NCI-H2227 treated with DMSO at 0.1 percent for 48 hours (cell line): ENCODE results near the gene MTFR1L.

Experiments
- DNase-seq: peaks from one replicate; lab custom pipeline; 2025; lab: John Stamatoyannopoulos, UW

The MTFR1L gene

DNA sequence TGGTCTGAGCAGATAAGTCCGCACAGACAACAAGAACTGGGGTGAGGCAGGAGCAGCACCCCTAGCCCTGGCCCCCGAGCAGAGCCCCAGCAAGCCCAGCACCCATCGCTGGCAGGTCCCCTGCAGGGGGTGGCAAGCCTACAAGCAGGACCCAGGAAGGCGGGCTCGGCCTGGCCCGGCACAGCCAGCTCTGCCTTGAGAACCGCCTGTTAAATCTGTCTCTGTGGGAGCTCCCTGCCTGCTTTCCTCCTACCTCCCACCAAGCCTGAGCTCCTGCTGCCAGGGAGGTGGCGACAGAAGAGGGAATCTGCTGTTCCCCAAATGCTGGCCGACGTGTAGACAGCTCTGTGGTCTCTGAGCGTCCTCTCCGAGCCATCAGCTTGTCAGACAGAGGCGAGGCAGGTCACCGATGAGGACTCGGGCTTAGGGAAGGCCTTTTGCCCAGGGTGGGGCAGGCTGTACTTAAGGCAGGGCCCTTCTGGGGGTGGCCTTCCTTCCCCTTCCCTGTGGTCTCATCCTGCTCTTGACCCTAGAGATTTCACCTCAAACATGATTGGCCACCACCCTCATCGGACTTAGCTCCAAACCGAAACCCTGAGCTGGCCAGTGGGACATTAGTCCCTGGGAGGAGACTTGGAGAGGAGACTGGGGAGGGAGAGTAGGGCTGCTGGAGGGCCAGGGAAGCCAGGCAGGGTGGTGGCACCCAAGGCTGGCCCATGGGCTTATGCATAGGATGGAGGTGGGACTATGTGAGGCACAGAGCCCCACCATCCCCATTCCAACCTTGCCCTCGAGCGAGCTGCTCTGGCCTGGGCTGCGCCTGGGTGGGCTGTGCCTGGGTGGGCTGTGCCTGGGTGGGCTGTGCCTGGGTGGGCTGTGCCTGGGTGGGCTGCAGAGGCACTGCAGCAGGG lies 12.0 kb upstream of the MTFR1L start:
- DNase-seq: no peak

- no peak for DNase-seq
Observed at GRCh38 chr1:25808481-25809244, 11.1 kb upstream of the MTFR1L start.

- DNase-seq: no peak
Observed at GRCh38 chr1:25809283-25809926, 10.3 kb upstream of the MTFR1L start.

GRCh38 chr1:25809929-25810328 lies 9.8 kb upstream of the MTFR1L start:
- DNase-seq: no peak

GRCh38 chr1:25810341-25811299 lies 9.1 kb upstream of the MTFR1L start:
- peak; percentile 67 for DNase-seq

DNA sequence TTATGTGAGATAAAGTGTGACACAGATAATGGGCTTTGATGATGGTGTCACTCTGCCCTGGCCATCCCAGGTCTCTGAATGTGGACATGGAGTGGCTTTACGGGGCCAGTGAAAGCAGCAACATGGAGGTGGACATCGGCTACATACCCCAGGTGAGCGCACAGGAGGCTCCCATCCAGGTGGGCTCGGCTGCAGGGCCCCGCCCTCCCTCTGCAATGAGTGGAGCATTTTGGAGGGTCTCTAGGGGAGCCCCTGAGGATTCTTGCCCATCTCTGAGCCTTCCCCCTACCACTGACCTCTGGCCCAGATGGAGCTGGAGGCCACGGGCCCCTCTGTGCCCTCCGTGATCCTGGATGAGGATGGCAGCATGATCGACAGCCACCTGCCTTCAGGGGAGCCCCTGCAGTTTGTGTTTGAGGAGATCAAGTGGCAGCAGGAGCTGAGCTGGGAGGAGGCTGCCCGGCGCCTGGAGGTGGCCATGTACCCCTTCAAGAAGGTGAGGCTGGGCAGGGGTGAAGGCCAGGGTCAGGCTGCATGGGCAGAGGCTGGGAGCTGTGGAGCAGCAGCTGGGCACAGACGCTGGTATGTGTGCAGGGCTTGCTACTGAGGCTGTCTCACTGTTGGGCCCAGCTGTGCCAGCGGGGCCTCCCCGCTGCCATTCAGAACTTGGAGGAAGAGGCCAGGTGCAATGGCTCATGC lies 8.2 kb upstream of the MTFR1L start:
- no peak for DNase-seq

DNA sequence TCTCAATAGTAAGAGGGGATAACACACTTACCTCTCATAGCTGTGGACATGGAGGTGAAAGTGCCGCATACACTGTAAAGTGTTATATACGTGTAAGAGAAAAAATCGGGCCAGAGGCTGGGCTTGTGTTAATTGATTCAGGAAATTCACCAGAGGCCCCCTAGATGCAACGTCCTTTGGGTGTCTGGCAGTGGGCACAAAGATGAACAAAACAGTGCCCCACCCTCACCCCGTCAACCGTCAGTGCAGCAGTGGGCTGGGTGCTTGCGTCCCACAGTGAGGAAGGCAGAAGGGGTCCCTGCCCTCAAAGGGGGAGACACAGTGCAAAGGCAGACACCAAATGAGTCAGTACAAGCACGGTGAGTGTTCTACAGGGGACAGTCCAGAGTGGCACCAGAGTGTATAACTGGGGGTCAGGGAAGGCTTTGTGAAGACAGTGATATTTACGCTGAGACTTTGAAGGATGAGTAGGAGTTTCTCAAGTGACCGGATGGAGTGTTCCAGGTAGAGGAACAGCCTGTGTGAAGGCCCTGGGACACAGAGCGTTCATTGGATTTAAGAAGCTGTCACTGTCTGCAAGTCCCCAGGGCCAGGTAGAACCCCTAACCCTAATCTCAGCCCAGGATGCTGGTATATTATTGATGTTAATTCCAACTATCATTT lies 6.6 kb upstream of the MTFR1L start:
- DNase-seq: no peak

- no peak for DNase-seq
Observed at GRCh38 chr1:25813734-25814471, 5.9 kb upstream of the MTFR1L start.

- DNase-seq: no peak
Observed at GRCh38 chr1:25814549-25815087, 5.1 kb upstream of the MTFR1L start.

GRCh38 chr1:25815208-25816111 lies 4.3 kb upstream of the MTFR1L start:
- no peak for DNase-seq

DNA sequence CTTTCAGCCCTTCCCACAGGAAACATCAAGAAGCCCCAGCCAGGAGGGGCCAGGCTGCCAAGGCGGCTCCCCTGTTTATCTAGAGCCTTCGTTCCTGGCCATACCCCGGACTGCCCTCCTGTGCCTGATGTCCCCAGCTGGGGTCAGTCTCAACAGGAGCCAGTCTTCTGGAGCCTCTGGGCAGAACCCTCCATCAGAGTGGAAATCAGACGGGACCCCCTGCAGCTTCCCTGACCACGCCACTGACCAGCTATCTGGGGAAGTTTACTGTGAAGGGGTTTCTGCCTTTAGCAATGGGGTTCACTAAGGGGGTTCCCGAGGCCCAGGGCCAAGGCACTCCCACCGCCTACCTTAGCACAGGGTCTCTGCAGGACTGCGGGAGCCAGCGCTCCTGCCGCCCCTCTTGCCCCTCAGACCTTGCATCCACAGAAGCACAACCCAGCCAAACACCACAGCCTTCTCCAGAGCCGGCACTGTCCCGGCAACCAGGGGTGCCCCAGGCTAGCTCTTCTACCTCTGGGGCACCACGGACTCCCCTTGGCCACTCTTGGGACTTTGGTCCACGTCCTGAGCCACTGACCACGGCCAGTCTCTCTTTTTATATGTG lies 3.5 kb upstream of the MTFR1L start:
- no peak for DNase-seq

DNA sequence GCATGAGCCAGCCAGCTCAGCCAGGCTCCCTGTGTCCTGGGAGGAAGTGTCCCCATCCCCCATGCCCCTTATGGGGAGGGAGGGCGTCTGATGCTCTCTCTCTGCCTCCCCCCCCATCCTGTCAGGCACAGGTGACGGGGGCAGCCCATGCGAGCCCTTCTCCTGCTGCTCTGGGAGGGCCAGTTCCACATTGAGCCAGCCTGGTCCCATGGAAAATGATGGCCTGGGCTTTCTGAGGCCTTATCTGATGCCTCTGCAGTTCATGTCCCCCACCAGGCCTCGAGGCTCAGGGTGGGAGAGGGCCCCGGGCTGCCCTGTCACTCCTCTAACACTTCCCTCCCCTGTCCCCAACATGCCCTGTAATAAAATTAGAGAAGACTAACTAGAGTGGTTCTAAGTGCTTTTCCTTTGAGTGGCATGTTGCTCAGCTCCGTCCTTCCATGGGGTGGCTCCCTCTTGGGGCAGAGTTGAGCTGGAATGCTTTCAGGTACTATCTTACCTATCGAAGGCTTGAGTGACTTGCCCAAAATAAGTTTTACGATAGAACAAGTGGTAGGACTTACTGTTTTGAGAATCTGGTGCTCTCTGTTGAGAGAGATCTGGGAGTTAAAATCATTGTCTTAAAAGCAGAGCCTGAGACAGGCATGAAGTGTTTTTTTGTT lies 1.8 kb upstream of the MTFR1L start:
- peak; percentile 13 for DNase-seq

DNA sequence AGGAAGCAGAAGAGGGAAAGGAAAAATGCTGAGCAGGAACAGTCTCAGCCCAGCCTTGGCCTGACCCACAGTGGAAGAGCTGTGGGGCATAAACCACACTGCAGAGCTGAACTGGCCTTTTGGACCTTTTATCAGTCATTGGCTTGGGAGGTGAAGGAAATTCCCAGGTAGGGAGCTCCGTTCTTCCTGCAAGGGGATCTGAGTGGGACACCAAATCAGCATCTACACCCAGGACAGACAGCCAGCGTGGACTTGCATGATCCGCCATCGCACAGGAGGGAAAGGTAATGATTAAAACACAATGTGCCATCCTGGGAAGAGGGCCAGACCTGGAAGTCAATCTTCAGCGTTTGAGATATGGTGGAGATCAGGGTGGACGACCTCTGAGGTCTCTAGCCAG lies 1.2 kb upstream of the MTFR1L start:
- DNase-seq: no peak

GRCh38 chr1:25820247-25821111 lies 725 bp downstream of the MTFR1L start:
- peak; percentile 11 for DNase-seq

GRCh38 chr1:25821112-25821476 lies 1.3 kb downstream of the MTFR1L start:
- no peak for DNase-seq

- no peak for DNase-seq
Observed at GRCh38 chr1:25821630-25822091, 1.9 kb downstream of the MTFR1L start.
